ENCODE data around the gene GRID2IP. TPM values are rescaled to one million over a fixed set of nuclear protein-coding genes. Genes with fewer than 3 reads are reported as not detected.

Gene GRID2IP
- total and polyA plus RNA-seq, 8 donors = 0.21 to 1.3 (median 1.1) TPM

DNA sequence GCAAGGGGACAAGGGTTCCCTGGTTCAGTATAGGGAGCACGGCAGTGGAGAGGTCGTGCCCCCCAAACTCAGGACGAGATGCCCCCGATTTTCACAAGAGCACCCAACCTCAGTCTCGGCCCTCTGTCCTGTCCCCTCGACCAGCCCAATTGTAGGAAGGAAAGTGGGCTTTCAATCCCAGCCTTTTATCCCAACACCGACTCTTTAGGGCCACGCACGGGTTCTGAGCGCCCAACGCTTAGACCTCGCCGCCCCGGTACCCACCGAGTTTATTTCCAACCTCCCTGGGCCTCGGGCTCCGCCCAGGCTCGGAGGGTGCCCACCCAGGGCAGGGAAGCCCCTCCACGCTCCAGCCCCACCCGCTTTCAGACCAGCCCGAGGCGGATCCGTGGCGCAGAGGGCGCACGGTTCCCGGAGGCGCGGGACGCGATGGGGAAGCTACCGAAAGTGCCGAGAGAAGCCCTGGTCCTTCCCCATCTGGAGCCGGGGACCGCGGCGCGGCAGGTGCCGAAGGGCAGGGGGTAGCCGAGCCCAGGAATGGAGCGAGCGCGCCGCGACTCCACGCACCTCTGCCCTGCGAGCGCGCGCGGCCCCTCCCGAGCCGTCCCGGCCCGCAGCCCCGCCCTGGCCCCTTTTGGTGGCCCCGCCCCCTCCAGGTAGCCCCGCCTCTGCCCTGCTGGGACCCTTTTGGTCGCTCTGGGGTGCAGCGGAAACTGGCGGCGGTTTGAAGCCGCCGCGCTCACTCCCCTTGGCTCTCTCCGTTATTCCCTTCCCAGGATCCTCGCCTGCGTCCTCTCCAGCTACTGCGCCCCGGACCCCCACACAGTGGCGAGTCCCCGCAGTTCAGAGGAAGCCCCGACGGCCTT lies 20.4 kb downstream of the GRID2IP start:
- H3K36me3 ChIP-seq = no peaks in the 10 kb centered on the region
- peaks cover 38 to 93% of the 10 kb centered on the region in 2 donors for H3K27me3 ChIP-seq
- H3K4me1 ChIP-seq = peaks cover 5 to 22% of the 10 kb centered on the region in 2 donors
- DNase-seq (no peak), ATAC-seq (peak; percentile 40)
- intact Hi-C loops (cut with DNase I) = no loop called here
- TF ChIP-seq CTCF (IDR thresholded peaks at IDR 0.05) = no peak
- peak overlapping the region in 1 of 2 donors; percentile 28 for H3K4me3 ChIP-seq
- H3K27ac ChIP-seq = no peak overlapping the region
- no peaks in the 10 kb centered on the region for H3K9me3 ChIP-seq

DNA sequence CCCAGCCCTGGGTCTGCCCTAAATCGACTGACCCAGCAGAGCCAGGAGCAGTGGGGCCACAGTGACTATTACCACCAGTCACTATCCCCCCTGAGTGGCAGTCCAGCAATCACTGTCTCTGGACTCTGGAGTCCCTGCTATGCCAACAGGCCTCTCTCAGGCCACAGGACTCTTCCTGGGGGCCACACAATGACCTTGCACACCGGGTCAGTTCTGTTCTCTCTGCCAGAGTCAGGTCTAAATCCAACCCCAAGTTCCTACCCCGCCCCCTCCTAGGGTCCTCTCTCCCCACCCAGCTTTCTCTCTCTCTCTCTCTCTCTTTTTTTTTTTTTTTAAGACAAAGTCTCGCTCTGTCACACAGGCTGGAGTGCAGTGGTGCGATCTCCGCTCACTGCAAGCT lies 21.6 kb downstream of the GRID2IP start:
- no peak for TF ChIP-seq CTCF (IDR thresholded peaks at IDR 0.05)
- Histone ChIP-seq H3K4me1 (peaks cover 5 to 22% of the 10 kb centered on the region in 2 donors), H3K27ac (no peak overlapping the region), H3K27me3 (peaks cover 36 to 93% of the 10 kb centered on the region in 2 donors), H3K36me3 (no peaks in the 10 kb centered on the region), H3K9me3 (no peaks in the 10 kb centered on the region), H3K4me3 (no peak overlapping the region)
- DNase-seq (no peak), ATAC-seq (no peak)
- intact Hi-C loops (cut with DNase I) = no loop called here

DNA sequence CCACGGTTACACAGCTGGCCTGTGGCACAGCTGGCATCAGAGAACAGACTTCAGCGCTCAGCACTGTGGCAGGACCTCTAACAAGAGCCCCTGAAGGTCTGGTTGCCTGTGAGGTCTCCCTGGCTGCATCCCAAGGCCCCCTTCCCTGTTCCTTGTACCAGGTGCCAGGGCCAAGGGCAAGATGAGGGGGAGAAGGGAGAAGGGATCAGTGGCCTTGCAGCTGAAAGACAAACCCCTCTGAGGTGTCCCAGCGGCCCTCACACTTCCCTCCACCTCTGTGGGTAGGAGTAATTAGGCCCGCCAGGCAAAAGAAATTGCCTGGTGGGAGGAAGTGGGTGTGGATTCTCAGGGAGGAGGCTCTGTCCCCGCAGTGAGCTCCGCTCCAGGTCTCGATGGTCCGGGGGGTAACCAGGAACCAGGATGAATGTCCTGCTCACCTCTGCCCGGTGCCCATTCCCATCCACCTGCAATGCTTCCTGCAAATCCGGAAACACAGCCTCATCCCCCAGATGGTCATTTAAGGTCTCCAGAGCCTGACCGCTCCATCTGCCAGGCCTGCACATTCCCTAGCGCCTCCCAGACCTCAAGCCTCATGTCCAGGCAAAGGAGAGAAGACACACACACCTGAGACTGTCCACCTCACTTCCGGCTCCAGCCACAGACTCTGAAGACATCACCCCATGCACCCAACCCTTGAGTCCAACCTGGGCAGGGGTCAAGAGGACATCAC lies 22.7 kb downstream of the GRID2IP start:
- H3K9me3 ChIP-seq = no peaks in the 10 kb centered on the region
- H3K27me3 ChIP-seq = peaks cover 36 to 94% of the 10 kb centered on the region in 2 donors
- no peak for DNase-seq
- intact Hi-C loops (cut with DNase I) = no loop called here
- no peak for ATAC-seq
- TF ChIP-seq CTCF (IDR thresholded peaks at IDR 0.05) = no peak
- H3K36me3 ChIP-seq = no peaks in the 10 kb centered on the region
- H3K4me3 ChIP-seq = no peak overlapping the region
- peaks cover 5 to 22% of the 10 kb centered on the region in 2 donors for H3K4me1 ChIP-seq
- H3K27ac ChIP-seq = no peak overlapping the region

DNA sequence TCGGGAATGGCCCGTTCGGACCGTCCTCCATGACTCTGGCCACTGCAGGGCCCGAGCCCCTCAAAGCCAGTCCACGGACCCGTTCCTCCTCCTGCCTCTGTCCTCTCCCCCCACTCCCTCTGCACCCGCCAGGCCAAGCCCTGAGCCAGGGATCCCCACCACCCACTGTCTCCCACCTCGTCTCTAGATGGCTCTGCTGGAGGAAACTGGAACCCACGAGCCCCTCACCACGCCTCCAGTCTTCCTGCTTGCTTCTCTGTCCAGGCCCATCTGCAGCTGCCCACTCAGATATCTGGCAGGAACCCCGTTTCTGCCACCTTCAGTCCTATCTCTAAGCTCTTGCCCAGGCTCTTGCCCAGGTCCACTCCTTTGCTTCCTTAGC lies 24.3 kb downstream of the GRID2IP start:
- Histone ChIP-seq H3K4me3 (peak overlapping the region; percentile 19 to 25), H3K27ac (no peak overlapping the region), H3K4me1 (peaks cover 5 to 22% of the 10 kb centered on the region in 2 donors), H3K9me3 (no peaks in the 10 kb centered on the region), H3K36me3 (no peaks in the 10 kb centered on the region), H3K27me3 (peaks cover 36 to 95% of the 10 kb centered on the region in 2 donors)
- intact Hi-C loops (cut with DNase I) = no loop called here
- ATAC-seq = no peak
- DNase-seq = no peak
- no peak for TF ChIP-seq CTCF (IDR thresholded peaks at IDR 0.05)
